HG03354 (cell line): Measurements from ENCODE around the gene NPPC.
"Not testable (repeated sequence)": the region's sequence is repeated elsewhere in the genome, so short reads cannot be mapped to it uniquely, and the experiment has no call there.

Experiments
- ATAC-seq: cut with Tn5 transposase; IDR thresholded peaks from one replicate; pipeline ENCODE4 v1.9.1; 2021; ENCODE audit warnings: mild to moderate bottlenecking; ENCODE audit not compliant: unreplicated experiment, poor library complexity, severe bottlenecking

Gene NPPC

GRCh38 chr2:231894566-231895380, 31.4 kb downstream of the NPPC start:
- no peak for ATAC-seq

DNA sequence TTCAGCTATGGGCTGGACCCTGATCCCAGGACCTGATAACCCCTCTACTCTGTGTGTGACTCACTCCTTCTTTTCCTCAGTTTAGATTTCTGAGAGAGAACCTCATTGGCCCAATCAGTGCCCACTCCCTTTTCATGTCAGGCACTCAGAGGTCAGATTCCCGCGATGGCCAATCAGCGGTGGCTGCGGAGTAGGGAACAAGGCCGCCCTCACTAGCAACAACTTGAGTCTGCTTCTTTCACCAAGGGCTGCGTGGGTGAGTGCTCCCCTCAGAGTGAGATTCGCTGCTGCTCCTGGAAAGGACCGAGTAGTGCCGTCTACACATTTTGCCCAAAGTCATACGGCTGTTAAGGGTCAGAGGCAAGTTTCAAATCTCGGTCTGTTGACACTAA, 34.7 kb downstream of the NPPC start:
- ATAC-seq: no peak

DNA sequence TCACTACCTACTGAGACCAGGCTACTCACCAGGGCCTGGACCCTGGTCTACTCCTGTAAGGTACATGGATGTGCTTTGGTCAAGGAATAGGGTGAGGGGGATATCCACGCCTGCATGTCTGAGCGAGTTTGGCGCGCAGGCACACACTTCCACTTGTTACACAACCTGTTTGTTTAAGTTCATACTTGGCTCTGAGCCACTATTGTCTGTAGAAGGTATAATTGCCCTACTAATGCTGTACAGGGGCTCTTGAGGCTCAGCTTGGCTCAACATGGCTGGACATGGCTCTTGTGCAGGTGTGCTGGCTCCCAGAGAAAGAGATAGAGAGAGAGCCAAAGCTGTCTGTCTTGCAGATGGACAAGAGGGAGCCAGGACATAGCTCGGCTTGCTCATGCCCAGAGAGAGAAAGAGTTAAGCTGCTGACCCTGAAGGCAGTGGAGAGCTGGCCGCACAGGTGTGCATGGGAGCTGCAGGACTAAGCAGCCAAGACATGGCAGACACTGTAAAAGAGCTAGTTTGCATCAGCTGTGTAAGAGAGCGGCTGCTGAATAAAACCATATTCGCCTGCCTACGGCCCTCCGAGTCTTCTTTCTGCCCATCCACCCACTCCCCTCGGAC, 35.2 kb downstream of the NPPC start:
- ATAC-seq: no peak

GRCh38 chr2:231887756-231888155, 38.4 kb downstream of the NPPC start:
- ATAC-seq: no peak

DNA sequence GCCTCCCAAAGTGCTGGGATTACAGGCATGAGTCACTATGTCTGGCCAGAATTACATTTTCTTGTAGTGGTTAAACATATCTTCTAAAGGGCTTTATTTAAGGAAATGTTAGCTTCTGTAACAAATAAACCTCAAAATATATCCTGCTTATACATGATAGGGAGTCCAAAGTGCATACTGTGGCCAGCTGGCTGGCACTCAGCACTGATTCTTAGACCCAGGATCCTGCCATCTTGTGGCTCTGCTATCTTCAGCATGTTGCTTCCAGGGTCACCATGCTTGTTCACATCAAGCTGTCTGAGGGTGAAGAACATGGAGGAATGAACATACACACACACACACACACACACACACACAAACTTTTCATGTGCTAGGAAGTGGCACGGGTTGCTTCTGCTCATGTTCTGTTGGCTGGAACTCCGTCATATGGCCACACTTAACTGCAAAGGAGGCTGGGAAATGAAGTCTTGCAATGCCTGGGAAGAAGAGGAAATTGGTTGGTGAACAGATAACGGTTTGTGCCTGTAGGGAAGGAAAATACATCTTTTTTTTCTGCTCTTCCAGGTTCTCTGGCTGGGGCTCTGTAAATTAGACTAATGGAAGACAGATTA, 40.0 kb downstream of the NPPC start:
- ATAC-seq: no peak

DNA sequence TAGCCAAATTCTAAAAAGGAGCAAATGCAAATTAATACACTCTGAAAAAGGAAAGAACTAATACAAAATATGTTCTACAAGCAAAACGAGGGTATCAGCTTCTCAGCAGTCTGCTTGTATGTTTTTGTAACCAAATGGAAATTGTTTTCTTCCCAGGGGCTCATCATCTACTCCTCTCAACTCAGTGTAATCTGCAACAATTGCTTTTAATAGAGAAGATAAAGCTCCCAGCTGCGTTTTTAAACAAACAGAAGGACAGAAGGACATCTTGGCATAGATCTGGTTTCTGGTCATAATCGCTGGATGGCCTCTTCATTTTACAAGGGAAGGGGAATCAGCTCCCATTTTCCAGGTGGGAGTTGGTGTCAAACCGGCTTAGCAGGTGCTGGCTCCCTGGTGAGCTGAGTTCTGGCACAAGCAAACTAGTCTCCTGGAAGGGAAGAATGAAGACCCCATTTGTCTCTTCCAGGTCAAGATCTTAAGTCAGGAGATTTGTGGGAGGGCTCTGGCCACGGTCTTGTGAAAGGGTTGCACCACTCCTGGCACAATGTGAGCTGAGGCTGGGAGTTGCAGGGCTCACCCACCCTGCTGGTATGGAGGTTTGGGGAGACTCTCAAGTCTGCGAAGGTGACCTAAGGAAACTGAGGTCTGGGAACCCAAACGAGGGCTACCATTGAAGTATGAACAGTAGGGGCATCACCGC, 41.6 kb downstream of the NPPC start:
- no peak for ATAC-seq

- no peak for ATAC-seq
Observed at GRCh38 chr2:231883468-231883881, 42.7 kb downstream of the NPPC start.

DNA sequence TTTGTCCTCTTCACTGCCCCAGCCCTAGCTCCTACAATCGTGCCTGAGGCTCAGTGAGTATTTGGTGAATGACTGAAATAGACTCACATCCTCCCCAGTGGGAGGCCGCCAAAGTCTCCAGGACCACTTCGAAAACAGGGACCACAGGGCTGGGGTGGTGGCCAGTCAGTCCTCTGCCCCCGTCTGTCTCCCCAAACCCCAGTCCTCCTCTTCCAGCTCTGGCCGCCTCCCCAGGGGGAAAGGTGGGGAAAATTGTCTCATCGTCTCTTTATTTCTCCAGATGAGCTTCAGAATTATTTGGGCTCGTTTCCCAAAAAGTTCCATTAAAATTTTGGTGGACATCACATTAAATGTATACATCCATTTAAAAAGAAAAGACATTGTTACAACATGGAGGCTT, 43.5 kb downstream of the NPPC start:
- ATAC-seq: no peak

GRCh38 chr2:231880371-231880770, 45.8 kb downstream of the NPPC start:
- not testable (repeated sequence) for ATAC-seq

GRCh38 chr2:231879216-231879615, 47.0 kb downstream of the NPPC start:
- ATAC-seq: no peak

GRCh38 chr2:231877533-231878456, 48.4 kb downstream of the NPPC start:
- ATAC-seq: no peak

DNA sequence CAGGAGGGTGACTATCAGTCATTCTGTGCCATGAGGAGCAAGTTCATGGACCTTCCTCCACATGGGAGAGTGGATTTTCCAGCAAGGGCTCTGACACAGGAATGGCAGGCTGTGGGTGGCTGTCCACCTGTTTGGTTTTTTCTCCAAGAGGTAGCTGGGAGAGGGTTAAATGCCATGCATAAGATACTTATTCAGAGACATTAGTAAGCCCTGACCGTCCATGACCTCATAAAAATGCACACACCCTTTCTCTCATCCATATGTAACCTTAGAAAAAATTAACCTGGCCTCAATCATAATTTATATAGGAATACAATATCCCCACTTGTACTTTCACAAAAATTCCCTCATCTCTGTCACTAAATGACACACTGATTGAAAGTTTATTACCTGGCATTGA, 51.3 kb downstream of the NPPC start:
- no peak for ATAC-seq
